Pancreas (tissue), 10 donors: ENCODE measurements around the gene ADAMTS2. TPM values are rescaled to one million over a fixed set of nuclear protein-coding genes. Genes with fewer than 3 reads are reported as not detected.

Experiments used
- ATAC-seq, 4 donors: fragments of 200-7000 bp; cut with Tn5 transposase; one replicate each; pipeline versions ENCODE4 v1.8.0 to v1.9.1; 2020; ENCODE audit warnings: mild to moderate bottlenecking in 4 of 4, moderate library complexity in 4 of 4
- DNase-seq, 6 donors: peaks; one replicate each; pipeline ENCODE4 v3.0.0-alpha.2; 2020
- FAIRE-seq: peaks from 2 replicates; lab custom pipeline; 2012; peaks lifted over from hg19 to GRCh38; lab: Jason Lieb, UNC
- H3K27ac ChIP-seq, 4 donors: fragments of 200-600 bp; sonication (generic); 1 replicate in 3 of 4; 2 replicates in 1 of 4; pipeline versions ENCODE4 v1.5.0 to v1.8.0; 2020
- H3K27me3 ChIP-seq, 4 donors: fragments of 200-600 bp; one replicate each; pipeline ENCODE4 v1.8.0; 2021
- H3K36me3 ChIP-seq, 3 donors: fragments of 200-600 bp; sonication (generic) in 1 of 3; one replicate each; pipeline versions ENCODE4 v1.5.0 to v1.8.0; 2020 to 2021
- H3K4me1 ChIP-seq, 3 donors: fragments of 200-600 bp; one replicate each; pipeline ENCODE4 v1.8.0; 2021
- H3K4me3 ChIP-seq, 4 donors: fragments of 200-600 bp; sonication (generic) in 2 of 4; one replicate each; pipeline versions ENCODE4 v1.5.0 to v1.8.0; 2020 to 2021
- H3K9me3 ChIP-seq, 4 donors: fragments of 200-600 bp; one replicate each; pipeline ENCODE4 v1.8.0; 2021
- WGBS, 2 donors: extraction: QIAGEN DNeasy Blood & Tissue Kit; methylation state at CpG; one replicate each; pipeline ENCODE4 v1.1.7; 2013; 5-methylcytosine and 5-hydroxymethylcytosine counted together
- intact Hi-C, 3 donors: fragments of 100-400 bp; cut with DNase I; formaldehyde crosslinking; loops; one replicate each; pipeline versions ENCODE4 v1.11.1 to v1.14.2; 2022
- polyA plus RNA-seq, 2 donors: library from polyadenylated mRNA; stranded (reverse); fragments of 200-250 nt; gene quantifications; one replicate each; pipeline ENCODE4 v1.2.3, GENCODE V29; 2013
- total RNA-seq, 6 donors: library from RNA; stranded (reverse); fragmentation: NEBNext Ultra II Directional in 4 of 6; extraction: Animal tissue kit (Norgen Biotek cat#: 25700) in 4 of 6; gene quantifications; one replicate each; pipeline versions ENCODE4 v1.2.1 to v1.2.4, GENCODE V29; 2021 to 2023
- TF ChIP-seq, protein P1 (sequence below), 4 donors: fragments of 200-600 bp; sonication (generic) in 3 of 4; IDR thresholded peaks; one replicate each; pipeline versions ENCODE4 v1.5.0 to v1.8.0; 2021; ENCODE audit warnings: antibody characterized with exemption in 4 of 4
- donor health status: healthy with polysubstance abuse.
- donor health status: DM: no; HTN: no; CAD: no; lungs with moderate emphysema.
- donor health status: DM: no; HTN: no; CAD: no.
- donor health status: control.
- donor health status: control.
- donor health status: Bipolar disorder and iron deficiency.
- donor health status: DM: yes; HTN: yes; CAD: no.
- donor health status: DM: no; HTN: no; CAD: no.
- donor health status: DM: no; HTN: no; CAD: no.
- donor health status: DM: yes; HTN: yes; CAD: no.

The ADAMTS2 gene
- total and polyA plus RNA-seq, 8 donors = 1.3 to 18.5 (median 5.8) TPM

GRCh38 chr5:179311581-179311980 lies 33.7 kb downstream of the ADAMTS2 start:
- intact Hi-C loops = no loop called here
- DNase-seq (peak in 2 of 6 donors; percentile 17 to 32), ATAC-seq (no peak), FAIRE-seq (no peak)
- TF ChIP-seq, protein P1, sequence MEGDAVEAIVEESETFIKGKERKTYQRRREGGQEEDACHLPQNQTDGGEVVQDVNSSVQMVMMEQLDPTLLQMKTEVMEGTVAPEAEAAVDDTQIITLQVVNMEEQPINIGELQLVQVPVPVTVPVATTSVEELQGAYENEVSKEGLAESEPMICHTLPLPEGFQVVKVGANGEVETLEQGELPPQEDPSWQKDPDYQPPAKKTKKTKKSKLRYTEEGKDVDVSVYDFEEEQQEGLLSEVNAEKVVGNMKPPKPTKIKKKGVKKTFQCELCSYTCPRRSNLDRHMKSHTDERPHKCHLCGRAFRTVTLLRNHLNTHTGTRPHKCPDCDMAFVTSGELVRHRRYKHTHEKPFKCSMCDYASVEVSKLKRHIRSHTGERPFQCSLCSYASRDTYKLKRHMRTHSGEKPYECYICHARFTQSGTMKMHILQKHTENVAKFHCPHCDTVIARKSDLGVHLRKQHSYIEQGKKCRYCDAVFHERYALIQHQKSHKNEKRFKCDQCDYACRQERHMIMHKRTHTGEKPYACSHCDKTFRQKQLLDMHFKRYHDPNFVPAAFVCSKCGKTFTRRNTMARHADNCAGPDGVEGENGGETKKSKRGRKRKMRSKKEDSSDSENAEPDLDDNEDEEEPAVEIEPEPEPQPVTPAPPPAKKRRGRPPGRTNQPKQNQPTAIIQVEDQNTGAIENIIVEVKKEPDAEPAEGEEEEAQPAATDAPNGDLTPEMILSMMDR (IDR thresholded peaks at IDR 0.05) = no peak
- no peak overlapping the region for H3K4me3 ChIP-seq
- no peaks in the 10 kb centered on the region for H3K36me3 ChIP-seq
- no peaks in the 10 kb centered on the region for H3K4me1 ChIP-seq
- WGBS, 2 donors = 71 to 83% methylated on average over 10 of the region's 10 CpGs
- no peaks in the 10 kb centered on the region for H3K9me3 ChIP-seq
- H3K27me3 ChIP-seq = no peaks in the 10 kb centered on the region
- no peak overlapping the region for H3K27ac ChIP-seq

DNA sequence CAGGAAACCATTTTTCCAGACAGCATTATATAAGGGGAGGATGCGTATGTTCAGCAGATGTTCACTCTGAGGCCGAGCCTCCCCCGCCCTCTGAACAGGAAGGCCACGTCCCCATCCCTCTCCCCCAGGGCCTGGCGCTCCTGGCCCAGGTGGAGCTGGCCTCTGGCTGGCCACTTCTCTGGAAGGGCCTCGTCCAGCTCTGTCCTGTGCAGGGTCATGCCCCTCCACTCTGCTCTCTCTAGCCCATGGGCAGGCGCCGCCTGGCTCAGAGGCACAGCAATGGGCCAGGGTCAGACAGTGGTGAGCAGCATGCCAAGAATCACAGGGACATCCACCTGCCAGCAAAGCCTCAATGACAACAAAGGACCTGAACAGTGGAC lies 34.2 kb downstream of the ADAMTS2 start:
- FAIRE-seq (no peak), ATAC-seq (no peak), DNase-seq (peak in 2 of 6 donors; percentile 31 to 41)
- no peaks in the 10 kb centered on the region for H3K4me1 ChIP-seq
- H3K4me3 ChIP-seq = no peak overlapping the region
- no peak overlapping the region for H3K27ac ChIP-seq
- intact Hi-C loops = no loop called here
- H3K9me3 ChIP-seq = no peaks in the 10 kb centered on the region
- TF ChIP-seq, protein P1 (IDR thresholded peaks at IDR 0.05) = no peak
- 70 to 71% methylated on average over 8 of the region's 8 CpGs for WGBS, 2 donors
- no peaks in the 10 kb centered on the region for H3K36me3 ChIP-seq
- H3K27me3 ChIP-seq = no peaks in the 10 kb centered on the region

DNA sequence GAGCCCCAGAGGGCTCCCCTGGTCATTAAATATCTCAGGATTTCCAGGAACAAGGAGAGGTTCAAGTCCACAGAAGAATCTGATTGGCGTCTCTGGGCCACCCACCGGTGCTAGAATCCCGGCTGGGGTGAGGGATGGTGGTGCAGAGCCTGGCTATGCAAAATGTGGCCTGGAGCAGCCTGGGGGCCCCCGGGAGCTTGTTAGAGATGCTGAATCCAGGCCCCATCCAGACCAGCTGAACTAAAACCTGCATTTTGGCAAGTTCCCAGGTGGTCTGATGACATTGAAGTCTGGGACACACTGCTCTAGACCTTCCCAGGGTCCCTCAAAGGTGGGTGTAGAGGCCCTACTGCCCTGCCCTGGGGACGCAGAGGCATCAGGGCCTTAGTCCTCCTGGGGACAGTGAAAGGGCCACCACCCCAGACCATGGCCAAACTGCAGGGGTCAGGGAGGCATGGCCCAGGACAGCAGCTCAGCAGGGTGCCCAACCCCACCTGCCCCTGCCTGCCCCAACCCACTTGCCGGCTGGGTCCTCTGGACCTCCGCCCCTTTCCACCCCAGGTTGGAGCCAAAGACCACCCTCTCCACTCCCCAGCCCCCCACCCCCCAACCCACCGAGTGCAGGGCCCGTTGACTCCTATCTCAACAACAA lies 34.7 kb downstream of the ADAMTS2 start:
- Histone ChIP-seq H3K4me1 (no peaks in the 10 kb centered on the region), H3K4me3 (no peak overlapping the region), H3K27ac (no peak overlapping the region), H3K9me3 (no peaks in the 10 kb centered on the region), H3K36me3 (no peaks in the 10 kb centered on the region), H3K27me3 (no peaks in the 10 kb centered on the region)
- no peak for ATAC-seq
- peak in 2 of 6 donors; percentile 33 to 37 for DNase-seq
- intact Hi-C loops = no loop called here
- TF ChIP-seq, protein P1 (IDR thresholded peaks at IDR 0.05) = no peak
- WGBS, 2 donors = 56 to 62% methylated on average over 9 of the region's 9 CpGs
- FAIRE-seq = no peak

DNA sequence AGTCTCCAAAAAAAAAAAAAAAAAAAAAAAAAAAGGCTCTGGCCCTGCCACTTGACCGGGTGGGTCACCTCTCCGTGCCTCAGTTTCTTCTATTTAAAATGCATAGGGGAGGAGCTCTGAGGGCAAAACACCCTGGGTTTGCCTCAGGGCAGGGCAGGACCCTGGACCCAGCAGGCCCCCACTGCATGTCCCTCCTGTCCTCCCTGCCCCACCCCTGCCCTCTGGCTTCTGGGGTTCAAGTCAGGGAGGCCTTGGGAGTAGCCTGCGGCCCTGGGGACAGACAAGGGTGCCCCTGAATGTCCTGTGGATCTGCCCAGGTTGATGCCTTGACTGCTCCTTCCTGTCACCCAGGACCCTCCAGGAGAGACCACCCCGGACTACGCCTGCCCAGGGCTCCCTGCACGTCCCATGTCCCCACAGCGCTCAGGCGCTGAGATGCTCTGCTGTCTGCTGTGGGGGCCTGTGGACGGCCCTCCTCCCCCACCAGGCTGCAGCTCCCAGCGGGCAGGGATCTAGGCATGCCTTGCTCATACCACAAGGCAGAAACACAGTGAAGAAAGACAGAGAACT lies 35.4 kb downstream of the ADAMTS2 start:
- FAIRE-seq (no peak), DNase-seq (peak in 2 of 6 donors; percentile 33 to 54), ATAC-seq (no peak)
- Histone ChIP-seq H3K27me3 (no peaks in the 10 kb centered on the region), H3K27ac (no peak overlapping the region), H3K36me3 (no peaks in the 10 kb centered on the region), H3K4me1 (no peaks in the 10 kb centered on the region), H3K9me3 (no peaks in the 10 kb centered on the region), H3K4me3 (no peak overlapping the region)
- TF ChIP-seq, protein P1 (IDR thresholded peaks at IDR 0.05) = no peak
- intact Hi-C loops = no loop called here
- 66 to 78% methylated on average over 10 of the region's 10 CpGs for WGBS, 2 donors

DNA sequence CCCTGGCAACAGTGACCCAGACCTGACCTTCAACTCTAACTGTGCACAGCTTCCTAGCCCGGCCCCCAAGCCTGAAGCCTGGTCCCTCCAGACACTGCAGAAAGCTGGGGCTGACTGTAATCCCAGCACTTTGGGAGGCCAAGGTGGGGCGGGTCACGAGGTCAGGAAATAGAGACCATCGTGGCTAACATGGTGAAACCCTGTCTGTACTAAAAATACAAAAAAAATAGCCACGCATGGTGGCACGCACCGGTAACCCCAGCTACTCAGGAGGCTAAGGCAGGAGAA lies 35.9 kb downstream of the ADAMTS2 start:
- Histone ChIP-seq H3K27me3 (no peaks in the 10 kb centered on the region), H3K9me3 (no peaks in the 10 kb centered on the region), H3K4me3 (no peak overlapping the region), H3K27ac (no peak overlapping the region), H3K4me1 (no peaks in the 10 kb centered on the region), H3K36me3 (no peaks in the 10 kb centered on the region)
- 60 to 79% methylated on average over 7 of the region's 7 CpGs for WGBS, 2 donors
- DNase-seq (peak in 1 of 6 donors; percentile 23), ATAC-seq (no peak), FAIRE-seq (no peak)
- TF ChIP-seq, protein P1 (IDR thresholded peaks at IDR 0.05) = no peak
- intact Hi-C loops = no loop called here
